LNCaP clone FGC (cell line): Measurements from ENCODE around the gene DLL1.
A peak's percentile ranks its signal among the peaks of the same experiment; 100 is the strongest.
"Not testable (repeated sequence)": the region's sequence is repeated elsewhere in the genome, so short reads cannot be mapped to it uniquely, and the experiment has no call there.

Experiments
- DNase-seq: peaks from one replicate; pipeline ENCODE4 v3.0.0-alpha.2; 2011; ENCODE audit warnings: low read depth
- H3K4me3 ChIP-seq: 2 replicates; pipeline ENCODE4 v1.5.1; 2011; ENCODE audit warnings: mild to moderate bottlenecking, low read depth, low read length, control low read depth
- CTCF ChIP-seq: IDR thresholded peaks from 2 replicates; pipeline ENCODE4 v1.5.1; 2012; ENCODE audit warnings: mild to moderate bottlenecking; ENCODE audit not compliant: control insufficient read depth, insufficient read depth; ENCODE audit errors: extremely low read depth

The DLL1 gene

GRCh38 chr6:170290296-170291128, at the start of gene DLL1:
TSS of gene DLL1 (minus strand) at chr6:170291078. CDS start at chr6:170290139, 939 bp downstream.
- no peak for DNase-seq
- no peak for TF ChIP-seq CTCF
- H3K4me3 ChIP-seq = peak within 1 kb of the TSS; percentile 72

GRCh38 chr6:170335199-170335598, 44.3 kb upstream of the DLL1 start:
- DNase-seq, H3K4me3 ChIP-seq: not testable (repeated sequence)

- no peak overlapping the region for H3K4me3 ChIP-seq
- no peak for TF ChIP-seq CTCF
- no peak for DNase-seq
Observed at GRCh38 chr6:170329321-170329720, 38.4 kb upstream of the DLL1 start.

- no peak overlapping the region for H3K4me3 ChIP-seq
- no peak for TF ChIP-seq CTCF
- DNase-seq = no peak
Observed at GRCh38 chr6:170317718-170318117, 26.8 kb upstream of the DLL1 start.

GRCh38 chr6:170317076-170317475, 26.2 kb upstream of the DLL1 start:
- DNase-seq = no peak
- no peak overlapping the region for H3K4me3 ChIP-seq
- no peak for TF ChIP-seq CTCF

- no peak for DNase-seq
Observed at GRCh38 chr6:170316071-170316470, 25.2 kb upstream of the DLL1 start.

GRCh38 chr6:170314983-170315382, 24.1 kb upstream of the DLL1 start:
- no peak overlapping the region for H3K4me3 ChIP-seq
- DNase-seq = no peak
- no peak for TF ChIP-seq CTCF

More at GRCh38 chr6:170316071-170316470, 25.2 kb upstream of the DLL1 start:
- H3K4me3 ChIP-seq = no peak overlapping the region
- TF ChIP-seq CTCF = no peak
